ENCODE measurements around the gene ALPG. TPM values are rescaled to one million over a fixed set of nuclear protein-coding genes. Genes with fewer than 3 reads are reported as not detected.
"Not testable (repeated sequence)": the region's sequence is repeated elsewhere in the genome, so short reads cannot be mapped to it uniquely, and the experiment has no call there.

The ALPG gene
- total RNA-seq, 4 donors from 2014 or later: not detected

GRCh38 chr2:232438951-232439757, 32.5 kb downstream of the ALPG start:
- H3K27me3 ChIP-seq: no peaks in the 10 kb centered on the region
- H3K4me3 ChIP-seq: no peak overlapping the region
- H3K36me3 ChIP-seq: no peaks in the 10 kb centered on the region
- no peaks in the 10 kb centered on the region for H3K9me3 ChIP-seq
- ATAC-seq (peak in 1 of 2 donors; percentile 32), DNase-seq (no peak)
- H3K27ac ChIP-seq: no peak overlapping the region
- H3K4me1 ChIP-seq: peaks cover 3 to 5% of the 10 kb centered on the region in 2 donors
- intact Hi-C loops (cut with DNase I; ENCODE audit: low total_unique reads): no loop called here
- TF ChIP-seq CTCF (IDR thresholded peaks at IDR 0.05 in 4 of 5, conservative IDR thresholded peaks at IDR 0.05 in 1 of 5) (peak; percentile 31 to 56 (median 47)), POLR2A (IDR thresholded peaks at IDR 0.05) (no peak)
- in situ Hi-C loops (cut with MboI; ENCODE audit: low sequenced_read_pairs in 4 of 4): loop anchor here (10.0 to 25.0 kb wide), 2 partner anchors 527 to 534 kb away; no protein-coding TSS in a partner anchor

- no peak for DNase-seq
- in situ Hi-C loops (cut with MboI; ENCODE audit: low sequenced_read_pairs in 4 of 4): loop anchor here (10.0 to 25.0 kb wide), 2 partner anchors 527 to 535 kb away; no protein-coding TSS in a partner anchor
- peaks cover 3 to 9% of the 10 kb centered on the region in 2 donors for H3K4me1 ChIP-seq
- ATAC-seq: no peak
- H3K27me3 ChIP-seq: no peaks in the 10 kb centered on the region
- intact Hi-C loops (cut with DNase I; ENCODE audit: low total_unique reads): loop anchor here (1.0 to 10.0 kb wide), 2 partner anchors 115 to 533 kb away; no protein-coding TSS in a partner anchor
- no peaks in the 10 kb centered on the region for H3K9me3 ChIP-seq
- TF ChIP-seq CTCF (IDR thresholded peaks at IDR 0.05 in 4 of 5, conservative IDR thresholded peaks at IDR 0.05 in 1 of 5) (peak in 2 of 5 experiments; percentile 27 to 48), POLR2A (IDR thresholded peaks at IDR 0.05) (no peak)
- no peaks in the 10 kb centered on the region for H3K36me3 ChIP-seq
- H3K27ac ChIP-seq: no peak overlapping the region
- no peak overlapping the region for H3K4me3 ChIP-seq
These were observed 33.1 kb downstream of the ALPG start for GRCh38 chr2:232439758-232440135.

GRCh38 chr2:232440220-232441018, 33.8 kb downstream of the ALPG start:
- DNase-seq (peak; percentile 45 to 74), ATAC-seq (peak; percentile 55 to 79)
- in situ Hi-C loops (cut with MboI; ENCODE audit: low sequenced_read_pairs in 4 of 4) (loop anchor here in 3 of 4 donors (25.0 kb wide), 1 partner anchor 528 kb away; no protein-coding TSS in a partner anchor), intact Hi-C loops (cut with DNase I; ENCODE audit: low total_unique reads) (loop anchor here (1.0 to 10.0 kb wide), 2 partner anchors 116 to 534 kb away; no protein-coding TSS in a partner anchor)
- not testable (repeated sequence) for H3K4me3 ChIP-seq, H3K9me3 ChIP-seq, H3K27ac ChIP-seq, H3K27me3 ChIP-seq, H3K4me1 ChIP-seq, H3K36me3 ChIP-seq
- TF ChIP-seq CTCF (IDR thresholded peaks at IDR 0.05 in 4 of 5, conservative IDR thresholded peaks at IDR 0.05 in 1 of 5): peak; percentile 82 to 92 (median 86)

- in situ Hi-C loops (cut with MboI; ENCODE audit: low sequenced_read_pairs in 4 of 4) (loop anchor here in 3 of 4 donors (25.0 kb wide), 1 partner anchor 529 kb away; no protein-coding TSS in a partner anchor), intact Hi-C loops (cut with DNase I; ENCODE audit: low total_unique reads) (loop anchor here (10.0 kb wide), 1 partner anchor 116 kb away; no protein-coding TSS in a partner anchor)
- Histone ChIP-seq H3K9me3 (no peaks in the 10 kb centered on the region), H3K36me3 (no peaks in the 10 kb centered on the region), H3K4me3 (no peak overlapping the region), H3K27ac (no peak overlapping the region), H3K27me3 (no peaks in the 10 kb centered on the region), H3K4me1 (peaks cover 3 to 9% of the 10 kb centered on the region in 2 donors)
- no peak for ATAC-seq
- DNase-seq: no peak
- TF ChIP-seq CTCF (IDR thresholded peaks at IDR 0.05 in 4 of 5, conservative IDR thresholded peaks at IDR 0.05 in 1 of 5) (no peak), POLR2A (IDR thresholded peaks at IDR 0.05) (no peak)
These were observed 34.6 kb downstream of the ALPG start for GRCh38 chr2:232441147-232441651.

- intact Hi-C loops (cut with DNase I; ENCODE audit: low total_unique reads) (loop anchor here (10.0 kb wide), 1 partner anchor 117 kb away; no protein-coding TSS in a partner anchor), in situ Hi-C loops (cut with MboI; ENCODE audit: low sequenced_read_pairs in 4 of 4) (loop anchor here in 3 of 4 donors (25.0 kb wide), 1 partner anchor 530 kb away; no protein-coding TSS in a partner anchor)
- H3K4me1 ChIP-seq, H3K27ac ChIP-seq, H3K27me3 ChIP-seq, DNase-seq, H3K36me3 ChIP-seq, ATAC-seq, H3K4me3 ChIP-seq, H3K9me3 ChIP-seq: not testable (repeated sequence)
These were observed 35.3 kb downstream of the ALPG start for GRCh38 chr2:232441922-232442321.

- intact Hi-C loops (cut with DNase I; ENCODE audit: low total_unique reads): loop anchor here (10.0 kb wide), 1 partner anchor 118 kb away; no protein-coding TSS in a partner anchor
- not testable (repeated sequence) for H3K27me3 ChIP-seq, H3K4me1 ChIP-seq, ATAC-seq, H3K36me3 ChIP-seq, H3K9me3 ChIP-seq, H3K4me3 ChIP-seq
- peak in 1 of 2 donors; percentile 34 for DNase-seq
- H3K27ac ChIP-seq: peak overlapping the region in 1 of 4 donors; percentile 53
- in situ Hi-C loops (cut with MboI; ENCODE audit: low sequenced_read_pairs in 4 of 4): loop anchor here in 3 of 4 donors (25.0 kb wide), 1 partner anchor 530 kb away; no protein-coding TSS in a partner anchor
These were observed 35.8 kb downstream of the ALPG start for GRCh38 chr2:232442431-232442830.
